ENCODE results near the gene HEY2. TPM values are rescaled to one million over a fixed set of nuclear protein-coding genes. Genes with fewer than 3 reads are reported as not detected.

The HEY2 gene
- total RNA-seq, 4 donors from 2014 or later = 0.85 to 4.3 (median 1.8) TPM

GRCh38 chr6:125793863-125794262 is 44.4 kb downstream of the HEY2 start:
- no peak for TF ChIP-seq CTCF (IDR thresholded peaks at IDR 0.05; ENCODE audit: low read depth)

DNA sequence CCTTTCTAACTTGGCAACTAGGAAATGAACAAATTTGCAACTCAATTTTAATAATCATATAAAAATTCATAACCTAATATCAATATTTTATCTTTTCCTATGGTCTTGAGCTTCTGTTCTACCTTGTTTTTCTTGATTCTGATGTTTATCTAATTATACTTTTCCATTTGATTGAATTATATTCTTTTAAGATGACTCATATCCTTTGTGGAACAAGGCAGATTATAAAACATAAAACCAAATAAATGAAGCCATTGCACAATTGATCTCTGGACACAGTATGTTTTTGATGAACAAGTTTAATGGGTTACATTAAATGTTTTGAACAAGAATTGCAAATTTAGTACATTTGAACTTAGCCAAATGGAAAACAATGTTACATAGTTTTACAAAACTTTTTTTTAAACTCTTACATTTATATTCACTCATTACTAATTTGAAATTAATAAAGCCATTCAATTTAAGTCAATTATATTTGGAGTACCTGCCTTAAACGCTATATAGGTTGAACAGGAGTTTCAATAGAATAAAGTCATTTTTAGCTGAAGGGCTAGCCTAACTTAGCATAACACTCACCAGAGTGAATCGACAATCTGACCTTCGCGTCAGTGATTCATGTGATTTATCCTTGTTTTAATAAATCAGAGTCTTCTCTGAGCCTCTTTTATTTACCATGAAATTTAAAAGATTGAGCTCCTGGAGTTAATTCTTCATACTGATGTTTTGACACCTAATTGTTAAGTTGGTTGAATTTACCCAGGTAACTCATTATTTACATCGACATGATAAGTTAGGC is 45.1 kb downstream of the HEY2 start:
- no peak for TF ChIP-seq CTCF (IDR thresholded peaks at IDR 0.05; ENCODE audit: low read depth)

- no peak for TF ChIP-seq CTCF (IDR thresholded peaks at IDR 0.05; ENCODE audit: low read depth)
These were observed 45.9 kb downstream of the HEY2 start for GRCh38 chr6:125795301-125795700.

DNA sequence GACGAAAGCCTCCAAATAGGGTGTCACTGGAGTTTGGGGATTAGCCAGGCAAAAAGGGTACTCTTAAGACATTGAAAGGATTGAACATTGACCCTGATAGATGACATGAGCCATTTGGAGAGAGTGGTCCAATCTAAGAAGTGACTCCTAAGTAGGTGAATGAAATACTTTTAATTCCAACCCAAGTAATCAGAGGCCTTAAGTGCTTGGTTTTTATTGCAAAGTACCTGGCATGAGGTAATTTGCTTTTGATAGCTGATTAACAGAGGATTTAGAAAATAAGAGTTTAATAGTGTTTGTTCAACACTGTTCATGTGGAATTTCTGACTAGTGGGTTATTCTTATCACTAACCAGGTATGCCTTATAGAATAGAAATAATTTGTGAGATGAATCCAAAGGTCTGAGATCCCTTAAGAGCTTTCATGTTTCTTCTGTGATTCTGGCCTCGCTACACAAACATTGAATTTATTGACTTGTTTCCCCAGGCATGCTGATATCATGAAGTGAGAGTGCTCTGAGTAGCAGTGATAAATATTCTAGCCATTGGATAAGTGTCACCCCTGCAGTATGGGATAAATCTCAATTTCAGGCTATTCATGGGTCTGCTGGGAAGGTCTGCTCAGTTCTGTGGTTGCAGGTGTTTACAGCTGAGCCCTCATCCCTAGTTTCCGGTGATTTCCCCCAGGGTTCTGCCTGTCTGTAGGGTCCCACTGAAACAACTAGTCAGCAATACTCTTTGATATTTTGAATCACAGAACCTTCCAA is 47.9 kb downstream of the HEY2 start:
- no peak for TF ChIP-seq CTCF (IDR thresholded peaks at IDR 0.05; ENCODE audit: low read depth)

DNA sequence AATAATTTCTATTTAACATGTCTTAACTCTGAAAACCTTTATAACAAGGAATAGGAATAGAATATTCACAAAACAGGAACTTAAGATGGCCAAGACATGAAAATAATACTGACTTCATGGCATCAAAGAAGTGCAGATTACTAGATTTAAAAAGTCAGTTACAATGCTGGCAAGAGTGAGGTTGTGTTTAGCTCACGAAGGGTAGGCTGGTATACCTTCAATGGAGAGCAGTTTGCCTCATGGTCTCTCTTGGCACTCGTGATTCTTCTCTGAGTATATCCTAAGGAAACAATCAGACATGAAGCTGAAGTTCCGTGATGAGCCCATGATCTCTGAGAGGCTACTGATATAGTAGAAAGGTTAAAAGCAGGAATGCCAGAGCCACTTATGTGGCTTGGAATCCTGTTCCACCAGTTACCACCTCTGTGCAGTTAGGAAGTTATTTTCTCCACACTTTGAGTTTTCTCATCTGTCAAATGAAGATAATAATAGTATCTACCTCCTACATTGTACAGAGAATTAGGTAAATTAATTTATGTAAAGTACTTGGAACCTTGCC is 48.5 kb downstream of the HEY2 start:
- TF ChIP-seq CTCF (IDR thresholded peaks at IDR 0.05; ENCODE audit: low read depth) = no peak

- TF ChIP-seq CTCF (IDR thresholded peaks at IDR 0.05; ENCODE audit: low read depth) = no peak
These were observed 49.5 kb downstream of the HEY2 start for GRCh38 chr6:125798734-125799508.

All from subcutaneous adipose tissue (tissue), 4 donors.